ENCODE results near the gene TIE1. TPM values are rescaled to one million over a fixed set of nuclear protein-coding genes. Genes with fewer than 3 reads are reported as not detected.

TIE1 gene
- total RNA-seq, 1 experiment from 2014 or later, result not detected

DNA sequence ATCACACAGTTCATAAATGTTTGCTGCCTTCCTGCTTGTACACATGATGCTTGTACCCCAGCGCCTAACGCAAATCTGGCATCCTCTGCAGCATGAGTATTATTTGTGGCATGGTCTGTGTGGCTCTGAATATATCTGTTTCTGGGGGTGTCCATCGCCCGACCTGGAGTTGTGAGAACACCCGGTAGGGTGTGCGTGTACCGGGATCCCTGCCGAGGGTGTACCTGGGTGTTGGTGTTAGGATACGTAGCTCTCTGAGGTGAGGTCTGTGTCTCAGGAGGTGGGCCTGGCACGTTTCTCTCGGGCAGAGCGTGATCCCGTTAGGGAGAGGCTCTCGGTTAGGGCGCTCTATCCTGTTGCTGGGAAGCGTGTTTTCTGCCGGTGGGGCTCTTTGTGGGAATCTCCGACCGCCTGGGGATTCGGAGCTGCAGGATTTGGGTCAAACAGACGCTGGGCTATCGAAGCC lies 47.6 kb downstream of the TIE1 start:
- Mint-ChIP-seq H3K9me3 (ENCODE audit: unreplicated experiment) (no peaks in the 10 kb centered on the region), H3K4me1 (ENCODE audit: low read depth, unreplicated experiment) (peaks cover 23% of the 10 kb centered on the region), H3K4me3 (ENCODE audit: unreplicated experiment) (peak overlapping the region; percentile 74), H3K36me3 (ENCODE audit: insufficient read depth, unreplicated experiment) (peaks cover 14% of the 10 kb centered on the region), H3K27ac (ENCODE audit: unreplicated experiment) (peak overlapping the region; percentile 96), H3K27me3 (ENCODE audit: insufficient read depth, unreplicated experiment) (no peaks in the 10 kb centered on the region)
- Histone ChIP-seq H3K9me3 (no peaks in the 10 kb centered on the region), H3K4me1 (no peaks in the 10 kb centered on the region; the same call in 1 of the 2 replicates), H3K27me3 (replicated peaks; ENCODE audit: control insufficient read depth, insufficient read depth, low read length) (no peaks in the 10 kb centered on the region), H3K36me3 (ENCODE audit: control insufficient read depth, insufficient read depth, low read length) (no peaks in the 10 kb centered on the region), H3K4me3 (ENCODE audit: low read depth, low read length) (peak overlapping the region; percentile 48)
- CTCF ChIA-PET, result interaction anchor here (0.9 to 1.3 kb wide), 4 partner anchors 10 to 66 kb away, joined by 3 to 16 read pairs (median 6); partner anchors contain the start of genes C1orf210, CDC20 and ELOVL1
- BruUV-seq (replicated peaks), result TSS peak; percentile 64
- peak in 1 of 2 experiments; percentile 60 for DNase-seq
- TF ChIP-seq, protein P1, sequence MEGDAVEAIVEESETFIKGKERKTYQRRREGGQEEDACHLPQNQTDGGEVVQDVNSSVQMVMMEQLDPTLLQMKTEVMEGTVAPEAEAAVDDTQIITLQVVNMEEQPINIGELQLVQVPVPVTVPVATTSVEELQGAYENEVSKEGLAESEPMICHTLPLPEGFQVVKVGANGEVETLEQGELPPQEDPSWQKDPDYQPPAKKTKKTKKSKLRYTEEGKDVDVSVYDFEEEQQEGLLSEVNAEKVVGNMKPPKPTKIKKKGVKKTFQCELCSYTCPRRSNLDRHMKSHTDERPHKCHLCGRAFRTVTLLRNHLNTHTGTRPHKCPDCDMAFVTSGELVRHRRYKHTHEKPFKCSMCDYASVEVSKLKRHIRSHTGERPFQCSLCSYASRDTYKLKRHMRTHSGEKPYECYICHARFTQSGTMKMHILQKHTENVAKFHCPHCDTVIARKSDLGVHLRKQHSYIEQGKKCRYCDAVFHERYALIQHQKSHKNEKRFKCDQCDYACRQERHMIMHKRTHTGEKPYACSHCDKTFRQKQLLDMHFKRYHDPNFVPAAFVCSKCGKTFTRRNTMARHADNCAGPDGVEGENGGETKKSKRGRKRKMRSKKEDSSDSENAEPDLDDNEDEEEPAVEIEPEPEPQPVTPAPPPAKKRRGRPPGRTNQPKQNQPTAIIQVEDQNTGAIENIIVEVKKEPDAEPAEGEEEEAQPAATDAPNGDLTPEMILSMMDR (IDR thresholded peaks at IDR 0.05; ENCODE audit: insufficient read depth in 1 of 2, low read depth in 1 of 2, low read length in 1 of 2, severe bottlenecking in 1 of 2, unreplicated experiment in 1 of 2), result no peak
- intact Hi-C loops (cut with micrococcal nuclease; ENCODE audit: unreplicated experiment), result loop anchor here (2.0 kb wide), 2 partner anchors 64 to 78 kb away; partner anchors contain the start of gene C1orf210
- POLR2A ChIA-PET, result interaction anchor here (0.6 to 2.8 kb wide), 6 partner anchors 10 to 200 kb away, joined by 3 to 20 read pairs (median 6); partner anchors contain the start of genes CDC20, ELOVL1 and TMEM125

DNA sequence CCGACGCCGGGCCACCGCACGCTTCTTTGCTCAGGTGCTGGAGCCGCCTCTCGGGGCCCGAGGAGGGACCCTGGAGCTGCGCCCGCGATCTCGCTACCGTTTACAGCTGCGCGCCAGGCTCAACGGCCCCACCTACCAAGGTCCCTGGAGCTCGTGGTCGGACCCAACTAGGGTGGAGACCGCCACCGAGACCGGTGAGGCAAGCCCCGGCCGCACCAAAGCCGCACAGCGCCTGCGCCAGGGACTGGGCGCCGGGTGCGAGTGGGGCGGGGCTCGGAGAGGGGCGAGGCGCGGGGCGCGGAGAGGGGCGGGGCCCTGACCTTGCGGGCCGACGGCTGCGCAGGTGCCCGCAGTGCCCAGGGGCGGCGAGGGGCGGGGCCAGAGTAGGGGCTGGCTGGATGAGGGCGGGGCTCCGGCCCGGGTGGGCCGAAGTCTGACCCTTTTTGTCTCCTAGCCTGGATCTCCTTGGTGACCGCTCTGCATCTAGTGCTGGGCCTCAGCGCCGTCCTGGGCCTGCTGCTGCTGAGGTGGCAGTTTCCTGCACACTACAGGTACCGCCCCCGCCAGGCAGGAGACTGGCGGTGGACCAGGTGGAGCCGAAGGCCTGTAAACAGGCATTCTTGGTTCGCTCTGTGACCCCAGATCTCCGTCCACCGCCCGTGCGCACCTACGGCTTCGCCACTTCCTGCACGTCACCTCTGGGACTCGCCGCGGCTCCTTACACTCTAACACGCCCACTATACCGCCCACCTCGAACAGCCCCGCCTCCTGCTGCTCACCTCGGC lies 48.2 kb downstream of the TIE1 start:
- peak; percentile 93 to 94 for DNase-seq
- no peaks in the 10 kb centered on the region for H3K9me3 Mint-ChIP-seq (ENCODE audit: unreplicated experiment)

More for the DNA sequence above, 48.2 kb downstream of the TIE1 start:
- TF ChIP-seq, protein P1 (IDR thresholded peaks at IDR 0.05; ENCODE audit: insufficient read depth in 1 of 2, low read depth in 1 of 2, low read length in 1 of 2, severe bottlenecking in 1 of 2, unreplicated experiment in 1 of 2), result no peak
- BruUV-seq (replicated peaks), result no TSS peak
- H3K36me3 Mint-ChIP-seq (ENCODE audit: insufficient read depth, unreplicated experiment), result peaks cover 14% of the 10 kb centered on the region
- H3K27ac Mint-ChIP-seq (ENCODE audit: unreplicated experiment), result peak overlapping the region; percentile 96
- H3K4me1 Mint-ChIP-seq (ENCODE audit: low read depth, unreplicated experiment), result peaks cover 23% of the 10 kb centered on the region
- no peaks in the 10 kb centered on the region for H3K27me3 ChIP-seq (replicated peaks; ENCODE audit: control insufficient read depth, insufficient read depth, low read length)
- no peaks in the 10 kb centered on the region for H3K9me3 ChIP-seq
- H3K4me1 ChIP-seq, result no peaks in the 10 kb centered on the region; the same call in 1 of the 2 replicates
- ChIA-PET POLR2A (interaction anchor here (1.0 to 2.8 kb wide), 5 partner anchors 9 to 142 kb away, joined by 4 to 20 read pairs (median 7); partner anchors contain the start of genes CDC20, ELOVL1 and TMEM125), CTCF (interaction anchor here (0.9 to 1.3 kb wide), 4 partner anchors 9 to 66 kb away, joined by 3 to 16 read pairs (median 6); partner anchors contain the start of genes C1orf210, CDC20 and ELOVL1)
- intact Hi-C loops (cut with micrococcal nuclease; ENCODE audit: unreplicated experiment), result loop anchor here (1.0 to 2.0 kb wide), 3 partner anchors 9 to 78 kb away; partner anchors contain the start of genes C1orf210 and CDC20
- peak overlapping the region; percentile 74 for H3K4me3 Mint-ChIP-seq (ENCODE audit: unreplicated experiment)
- no peaks in the 10 kb centered on the region for H3K36me3 ChIP-seq (ENCODE audit: control insufficient read depth, insufficient read depth, low read length)
- no peaks in the 10 kb centered on the region for H3K27me3 Mint-ChIP-seq (ENCODE audit: insufficient read depth, unreplicated experiment)
- peak overlapping the region; percentile 48 for H3K4me3 ChIP-seq (ENCODE audit: low read depth, low read length)
